Testis (tissue), 2 donors: ENCODE results near the gene PPP6R2.

ENCODE experiments used
- POLR2A ChIP-seq: fragments of 450-650 bp; IDR thresholded peaks from one replicate; pipeline ENCODE4 v1.6.1; 2017; ENCODE audit warnings: antibody characterized with exemption, mild to moderate bottlenecking, moderate library complexity
- TF ChIP-seq, protein P1 (sequence below), 3 experiments: fragments of 450-650 bp in 2 of 3; fragments of 200-600 bp in 1 of 3; sonication (generic) in 1 of 3; IDR thresholded peaks; one replicate each; pipeline ENCODE4 v1.5.1; 2016 to 2019; ENCODE audit warnings: antibody characterized with exemption in 3 of 3, mild to moderate bottlenecking in 2 of 3, moderate library complexity in 1 of 3

DNA sequence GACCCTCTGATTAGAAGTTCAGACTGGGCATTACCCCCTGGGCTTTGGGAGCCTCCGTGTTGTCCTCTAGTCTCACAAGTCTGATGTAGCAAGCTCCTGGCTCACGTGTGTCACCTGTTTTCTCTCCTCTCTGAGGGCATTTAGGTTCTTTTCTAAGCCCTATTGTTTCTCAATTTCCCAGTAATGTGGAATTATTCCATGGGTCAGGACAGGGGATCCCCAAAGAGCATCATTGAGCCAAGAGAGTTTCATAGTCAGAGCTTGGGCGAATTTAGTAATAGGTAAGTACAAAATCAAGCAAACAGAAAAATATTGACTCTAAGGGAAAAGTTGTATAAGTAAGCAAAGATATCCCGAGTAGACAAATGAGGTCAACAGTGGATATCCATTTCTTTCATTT lies 57.3 kb downstream of the PPP6R2 start:
- TF ChIP-seq, protein P1, sequence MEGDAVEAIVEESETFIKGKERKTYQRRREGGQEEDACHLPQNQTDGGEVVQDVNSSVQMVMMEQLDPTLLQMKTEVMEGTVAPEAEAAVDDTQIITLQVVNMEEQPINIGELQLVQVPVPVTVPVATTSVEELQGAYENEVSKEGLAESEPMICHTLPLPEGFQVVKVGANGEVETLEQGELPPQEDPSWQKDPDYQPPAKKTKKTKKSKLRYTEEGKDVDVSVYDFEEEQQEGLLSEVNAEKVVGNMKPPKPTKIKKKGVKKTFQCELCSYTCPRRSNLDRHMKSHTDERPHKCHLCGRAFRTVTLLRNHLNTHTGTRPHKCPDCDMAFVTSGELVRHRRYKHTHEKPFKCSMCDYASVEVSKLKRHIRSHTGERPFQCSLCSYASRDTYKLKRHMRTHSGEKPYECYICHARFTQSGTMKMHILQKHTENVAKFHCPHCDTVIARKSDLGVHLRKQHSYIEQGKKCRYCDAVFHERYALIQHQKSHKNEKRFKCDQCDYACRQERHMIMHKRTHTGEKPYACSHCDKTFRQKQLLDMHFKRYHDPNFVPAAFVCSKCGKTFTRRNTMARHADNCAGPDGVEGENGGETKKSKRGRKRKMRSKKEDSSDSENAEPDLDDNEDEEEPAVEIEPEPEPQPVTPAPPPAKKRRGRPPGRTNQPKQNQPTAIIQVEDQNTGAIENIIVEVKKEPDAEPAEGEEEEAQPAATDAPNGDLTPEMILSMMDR (IDR thresholded peaks at IDR 0.05) = no peak
- TF ChIP-seq POLR2A = no peak
